ENCODE results near the gene SPHK2.

The SPHK2 gene

DNA sequence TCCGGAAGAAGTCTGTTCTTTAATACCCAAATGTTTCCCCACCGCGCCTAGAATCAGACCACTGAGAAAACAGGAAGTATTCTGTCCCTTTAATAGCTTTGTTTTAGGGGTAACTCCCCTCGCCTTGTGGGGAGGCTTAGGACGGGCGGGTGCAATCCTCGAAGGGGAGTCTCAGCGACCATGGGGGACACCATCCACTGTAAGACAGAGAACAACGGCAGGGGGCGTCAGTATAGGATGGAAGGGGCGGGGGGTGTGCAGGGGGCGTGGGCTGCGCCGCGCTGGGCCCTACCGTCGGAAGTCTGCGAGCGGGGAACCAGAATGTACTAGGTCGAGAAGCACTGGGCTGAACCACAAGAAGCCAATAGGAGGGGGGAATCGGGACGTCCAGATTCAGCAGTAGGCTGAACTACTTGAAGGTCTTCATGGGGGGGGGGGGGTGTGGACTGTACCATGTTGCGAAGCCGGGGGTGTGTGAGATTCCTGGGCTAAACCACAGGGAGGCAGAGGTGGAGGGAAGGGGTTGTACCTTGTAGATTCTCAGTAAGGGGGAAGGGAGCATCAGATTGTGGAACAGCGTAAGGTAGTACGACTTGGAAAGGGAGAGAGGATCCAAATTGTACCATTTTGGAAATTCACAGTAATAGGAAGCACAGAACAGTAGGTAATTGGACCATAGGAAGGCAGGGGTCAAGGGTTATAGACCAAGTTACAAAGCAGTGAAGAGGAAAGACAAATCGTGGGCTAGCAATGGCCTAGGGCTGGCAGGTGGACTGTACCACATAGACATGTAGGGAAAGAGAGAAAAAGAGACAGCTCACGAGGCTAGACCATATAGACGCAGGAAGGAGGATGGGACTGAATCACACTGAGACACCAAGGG, 18.9 kb downstream of the SPHK2 start:
- peaks cover 12% of the 10 kb centered on the region for H3K36me3 Mint-ChIP-seq (ENCODE audit: low read depth)
- TF ChIP-seq CTCF (IDR thresholded peaks at IDR 0.05): no peak
- H3K4me1 Mint-ChIP-seq: peaks cover 49% of the 10 kb centered on the region
- H3K27me3 Mint-ChIP-seq (ENCODE audit: low read depth, poor library complexity): peaks cover 7% of the 10 kb centered on the region
- H3K4me3 Mint-ChIP-seq: peak overlapping the region; percentile 92
- H3K9me3 Mint-ChIP-seq: no peaks in the 10 kb centered on the region
- DNase-seq: peak; percentile 78
- peak overlapping the region; percentile 97 for H3K27ac Mint-ChIP-seq

DNA sequence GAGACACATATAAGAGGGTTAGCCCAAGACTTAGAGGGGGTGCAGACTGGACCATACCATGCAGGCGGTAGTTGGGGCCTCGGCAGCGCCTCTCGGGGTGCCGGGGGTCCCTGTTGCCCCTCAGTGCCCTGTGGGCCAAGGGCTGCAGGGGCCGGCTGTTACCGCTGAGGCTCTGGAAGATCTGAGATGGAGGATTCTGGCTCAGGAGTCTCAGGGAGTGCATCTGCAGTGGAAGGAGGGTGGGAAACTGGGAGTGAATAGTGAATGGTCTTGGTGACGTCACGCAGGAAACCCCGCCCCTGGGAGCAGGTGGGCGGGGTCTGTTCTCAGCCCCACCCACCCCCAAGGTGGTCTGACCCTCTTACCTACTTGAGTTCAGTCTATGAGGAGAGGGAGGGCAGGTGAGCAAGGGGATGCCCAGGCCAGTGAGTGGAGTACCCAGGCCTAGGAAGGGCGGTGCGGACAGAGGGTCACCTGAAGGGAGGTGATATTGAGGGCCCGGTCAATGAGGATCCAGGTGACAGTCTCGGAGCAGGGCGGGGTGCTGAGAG, 19.6 kb downstream of the SPHK2 start:
- Mint-ChIP-seq H3K27me3 (ENCODE audit: low read depth, poor library complexity) (peaks cover 7% of the 10 kb centered on the region), H3K9me3 (no peaks in the 10 kb centered on the region), H3K36me3 (ENCODE audit: low read depth) (peaks cover 12% of the 10 kb centered on the region), H3K27ac (peak overlapping the region; percentile 88), H3K4me3 (peak overlapping the region; percentile 92), H3K4me1 (peaks cover 42% of the 10 kb centered on the region)
- DNase-seq: peak; percentile 49
- TF ChIP-seq CTCF (IDR thresholded peaks at IDR 0.05): no peak

- Mint-ChIP-seq H3K4me3 (no peak overlapping the region), H3K9me3 (no peaks in the 10 kb centered on the region), H3K27me3 (ENCODE audit: low read depth, poor library complexity) (peaks cover 7% of the 10 kb centered on the region), H3K36me3 (ENCODE audit: low read depth) (peaks cover 12% of the 10 kb centered on the region), H3K4me1 (peaks cover 40% of the 10 kb centered on the region), H3K27ac (peak overlapping the region; percentile 86)
- no peak for DNase-seq
- TF ChIP-seq CTCF (IDR thresholded peaks at IDR 0.05): no peak
These were observed 20.4 kb downstream of the SPHK2 start for GRCh38 chr19:48639483-48640375.

DNA sequence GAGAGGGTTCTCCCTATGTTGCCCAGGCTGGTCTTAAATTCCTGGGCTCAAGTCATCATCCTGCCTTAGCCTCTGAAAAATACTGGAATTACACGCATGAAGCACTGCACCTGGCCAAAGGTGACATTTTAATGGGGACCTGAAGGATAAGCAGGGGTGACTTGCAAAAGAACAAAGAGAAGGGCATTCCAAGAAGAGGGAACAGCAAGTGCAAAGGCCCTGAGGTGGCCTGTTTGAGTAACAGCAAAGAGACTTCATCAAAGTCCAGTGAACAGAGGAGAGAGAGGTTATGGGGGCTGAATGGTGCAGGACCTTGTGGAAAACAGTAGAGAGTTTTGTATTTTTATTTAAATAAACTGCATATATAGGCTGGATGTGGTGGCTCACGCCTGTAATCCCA, 22.5 kb downstream of the SPHK2 start:
- no peak overlapping the region for H3K4me3 Mint-ChIP-seq
- no peak for TF ChIP-seq CTCF (IDR thresholded peaks at IDR 0.05)

GRCh38 chr19:48642862-48643261, 23.6 kb downstream of the SPHK2 start:
- Mint-ChIP-seq H3K9me3 (no peaks in the 10 kb centered on the region), H3K4me1 (peaks cover 48% of the 10 kb centered on the region), H3K27ac (no peak overlapping the region), H3K4me3 (no peak overlapping the region), H3K36me3 (ENCODE audit: low read depth) (peaks cover 12% of the 10 kb centered on the region), H3K27me3 (ENCODE audit: low read depth, poor library complexity) (peaks cover 11% of the 10 kb centered on the region)
- no peak for TF ChIP-seq CTCF (IDR thresholded peaks at IDR 0.05)
- DNase-seq: no peak

More for the DNA sequence above, 22.5 kb downstream of the SPHK2 start:
- Mint-ChIP-seq H3K4me1 (peaks cover 43% of the 10 kb centered on the region), H3K27me3 (ENCODE audit: low read depth, poor library complexity) (peaks cover 11% of the 10 kb centered on the region), H3K9me3 (no peaks in the 10 kb centered on the region), H3K27ac (no peak overlapping the region), H3K36me3 (ENCODE audit: low read depth) (peaks cover 12% of the 10 kb centered on the region)
- no peak for DNase-seq
